NCI-H774 (cell line): Measurements from ENCODE around the gene MACROD2.

Experiments used
- DNase-seq: peaks from one replicate; lab custom pipeline; 2025; lab: John Stamatoyannopoulos, UW

Gene MACROD2

DNA sequence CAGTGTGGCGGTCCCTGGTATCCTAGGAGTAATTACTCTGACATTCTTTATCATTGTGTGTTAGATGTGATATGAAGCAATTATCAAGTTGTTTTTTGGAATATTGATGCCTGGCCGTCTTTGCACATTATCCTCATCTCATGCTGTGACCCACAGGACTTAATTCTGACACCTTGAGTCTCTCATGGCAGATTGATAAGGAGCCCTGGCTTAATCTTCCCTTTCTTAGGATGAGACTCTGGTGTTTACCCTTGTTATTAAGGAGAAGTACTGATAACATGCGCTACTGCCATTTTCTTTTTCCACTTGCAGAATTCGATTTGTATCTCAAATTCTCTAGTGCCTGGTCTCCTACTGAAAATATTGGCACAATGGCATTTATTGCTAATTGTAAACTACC lies 1597.8 kb downstream of the MACROD2 start:
- DNase-seq: no peak

DNA sequence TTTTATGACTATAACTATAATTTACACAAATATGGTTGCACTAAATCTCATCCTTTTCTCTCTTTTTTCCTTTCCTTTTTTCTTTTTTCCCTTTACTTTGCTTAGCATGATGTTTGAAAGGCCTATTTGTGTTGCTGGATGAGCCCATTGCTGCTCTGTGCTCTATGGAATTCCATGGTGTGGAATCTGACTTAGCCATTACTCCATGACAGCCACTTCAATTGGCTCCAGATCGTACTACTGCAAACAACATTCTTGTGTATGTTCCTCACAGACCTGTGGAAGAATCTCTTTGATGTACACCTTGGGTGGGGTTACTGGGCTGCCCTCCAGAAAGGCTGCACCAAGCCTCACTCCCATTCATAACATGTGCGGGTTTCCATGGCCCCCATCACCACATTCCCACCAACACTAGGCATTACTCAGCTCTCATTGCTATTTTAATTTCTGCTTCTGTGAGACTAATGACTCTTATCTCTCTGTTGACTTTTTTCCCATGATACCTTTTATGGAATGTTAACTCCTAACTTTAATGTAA lies 1598.9 kb downstream of the MACROD2 start:
- DNase-seq: no peak

DNA sequence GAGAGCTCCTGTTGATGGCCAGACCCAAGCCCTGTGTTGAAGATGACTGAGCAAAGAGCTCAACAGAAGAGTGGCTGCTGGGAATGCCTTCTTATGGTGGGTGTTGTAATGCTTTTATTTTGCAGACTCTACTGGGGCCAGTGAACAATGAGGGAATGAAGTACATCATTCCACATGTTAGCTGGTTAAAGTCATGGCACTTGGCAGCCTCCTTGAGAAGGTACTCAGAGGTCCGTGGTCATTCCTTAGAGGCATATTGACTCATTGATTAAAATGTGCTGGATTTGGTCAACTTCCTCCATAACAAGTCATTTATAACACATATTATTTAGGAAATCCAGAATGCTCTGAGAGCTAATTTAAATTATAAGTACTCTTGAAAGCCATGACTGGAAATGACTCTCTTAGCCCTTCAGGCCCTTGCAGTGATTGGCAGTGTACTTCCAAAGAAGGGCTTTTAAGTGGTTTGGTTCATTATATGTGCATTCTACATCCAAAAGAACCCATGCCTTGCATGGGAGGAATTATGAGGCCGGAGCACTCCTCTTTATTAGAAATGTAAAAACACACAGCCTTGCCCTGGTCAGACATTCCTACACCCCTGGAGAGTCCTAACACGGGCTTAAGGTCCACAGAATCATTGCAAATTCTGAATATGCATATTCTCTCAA lies 1601.0 kb downstream of the MACROD2 start:
- no peak for DNase-seq

DNA sequence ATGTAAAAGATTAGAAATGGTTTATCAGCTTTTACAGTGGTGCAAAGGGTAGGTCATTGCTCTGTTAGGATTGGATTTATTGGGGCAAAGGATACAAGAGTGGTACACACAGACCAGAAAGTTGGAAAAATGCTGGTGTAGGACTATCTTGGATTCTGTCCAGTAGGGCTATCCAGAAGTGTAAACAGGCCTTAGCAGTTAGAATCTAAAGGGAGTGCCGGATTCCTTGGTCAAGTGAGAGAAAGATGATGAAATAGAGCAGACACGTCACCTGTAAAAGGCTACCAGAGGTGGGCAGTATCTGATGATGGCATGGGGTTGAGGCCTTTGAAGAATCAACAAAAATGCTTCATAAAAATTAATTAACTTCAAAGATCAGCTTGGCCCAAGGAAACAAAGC lies 1602.0 kb downstream of the MACROD2 start:
- no peak for DNase-seq

DNA sequence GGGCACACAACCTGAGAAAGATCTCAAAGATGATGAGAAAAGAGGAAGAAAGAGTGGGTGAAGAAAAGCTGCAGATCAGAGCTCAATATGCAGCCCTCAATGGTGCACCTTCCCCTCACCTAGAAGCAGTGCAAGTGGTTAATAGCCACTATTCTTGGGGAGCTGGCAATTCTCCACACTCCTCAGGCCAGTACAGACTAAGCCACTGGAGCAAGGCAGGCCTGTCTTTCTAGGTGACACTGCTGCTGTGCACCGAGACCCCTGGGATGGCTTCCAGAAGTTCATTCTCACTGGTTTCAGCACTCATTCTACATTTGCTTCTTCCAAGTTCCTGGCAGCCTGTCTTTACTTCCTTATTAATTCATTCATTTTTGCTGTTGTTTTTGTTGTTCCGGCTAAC lies 1604.6 kb downstream of the MACROD2 start:
- no peak for DNase-seq

DNA sequence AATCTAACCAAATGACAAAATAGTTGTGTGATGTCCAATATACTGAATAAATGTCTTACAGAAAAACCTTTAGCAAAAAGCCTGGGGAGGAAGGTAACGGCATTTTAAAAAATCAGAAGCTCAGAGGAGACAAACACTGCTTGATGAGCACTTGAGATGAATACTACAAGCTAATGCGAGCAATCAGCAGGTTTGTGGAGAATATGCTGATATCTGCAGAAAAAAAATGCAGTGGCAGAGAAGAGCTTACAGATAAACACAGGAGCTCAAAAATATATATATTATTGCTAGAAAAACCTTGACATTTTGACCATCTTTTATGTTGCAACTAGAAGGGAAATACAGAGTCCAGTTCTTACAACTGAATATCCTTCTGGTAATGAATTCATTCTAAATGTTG lies 1605.2 kb downstream of the MACROD2 start:
- DNase-seq: no peak

DNA sequence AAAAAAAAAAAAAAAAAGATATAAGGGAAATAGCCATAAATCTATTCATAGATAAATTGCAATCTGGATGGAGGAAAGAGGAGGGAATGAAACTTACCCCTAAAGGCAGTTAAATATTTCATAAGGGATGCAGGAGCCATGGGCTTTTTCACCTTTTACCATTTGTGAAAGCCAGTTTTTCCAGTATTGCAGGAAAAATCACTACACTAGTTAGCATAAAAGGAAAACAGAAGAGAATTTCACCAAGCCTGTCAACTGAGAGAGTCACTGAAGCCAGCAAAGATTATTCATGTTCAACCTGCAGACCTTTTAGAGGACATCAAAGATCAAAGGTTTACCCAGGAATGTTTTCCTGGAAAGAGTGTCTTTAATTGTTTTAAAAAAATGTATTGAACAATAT lies 1608.2 kb downstream of the MACROD2 start:
- no peak for DNase-seq

- DNase-seq: no peak
Measured at GRCh38 chr20:15603978-15604805, 1608.9 kb downstream of the MACROD2 start.

DNA sequence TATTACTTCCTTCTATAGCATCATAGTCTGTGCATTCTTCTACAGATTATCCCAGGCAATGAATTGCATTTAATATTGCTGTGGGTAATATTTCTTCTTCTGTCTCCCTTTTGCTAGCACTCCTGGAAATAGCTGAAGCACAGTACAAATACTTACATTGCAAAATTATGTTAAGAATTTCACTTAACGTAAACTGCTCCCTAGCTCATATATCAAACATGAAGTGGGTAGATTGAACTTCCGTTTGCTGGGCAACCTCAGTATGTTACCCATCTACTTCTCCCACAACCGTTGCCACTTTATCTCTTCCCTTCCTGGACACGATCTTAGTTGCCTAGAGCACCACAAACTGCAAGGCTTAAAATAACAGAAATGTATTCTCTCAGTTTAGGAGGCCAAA lies 1614.6 kb downstream of the MACROD2 start:
- no peak for DNase-seq

- no peak for DNase-seq
Measured at GRCh38 chr20:15610787-15611186, 1615.5 kb downstream of the MACROD2 start.

DNA sequence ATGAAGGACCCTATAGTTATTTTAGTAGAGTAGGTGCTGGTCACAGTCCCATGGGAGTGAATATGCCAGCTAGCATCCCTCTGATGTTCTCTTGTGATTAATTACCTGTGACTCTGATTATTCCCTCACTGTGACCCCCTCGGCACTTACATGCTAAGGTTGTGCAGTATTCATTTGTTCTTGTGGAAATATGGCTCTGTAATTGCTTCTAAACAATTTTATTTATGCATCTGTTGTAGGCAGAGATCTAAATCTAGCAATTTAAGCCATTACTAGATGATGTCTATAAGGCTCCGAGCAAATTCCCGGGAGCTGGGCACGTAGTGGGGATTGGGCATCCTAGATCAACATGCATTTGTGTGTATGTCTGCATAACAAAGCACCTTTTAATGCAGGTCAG lies 1616.2 kb downstream of the MACROD2 start:
- DNase-seq: no peak

GRCh38 chr20:15612198-15612597 lies 1616.9 kb downstream of the MACROD2 start:
- DNase-seq: no peak

DNA sequence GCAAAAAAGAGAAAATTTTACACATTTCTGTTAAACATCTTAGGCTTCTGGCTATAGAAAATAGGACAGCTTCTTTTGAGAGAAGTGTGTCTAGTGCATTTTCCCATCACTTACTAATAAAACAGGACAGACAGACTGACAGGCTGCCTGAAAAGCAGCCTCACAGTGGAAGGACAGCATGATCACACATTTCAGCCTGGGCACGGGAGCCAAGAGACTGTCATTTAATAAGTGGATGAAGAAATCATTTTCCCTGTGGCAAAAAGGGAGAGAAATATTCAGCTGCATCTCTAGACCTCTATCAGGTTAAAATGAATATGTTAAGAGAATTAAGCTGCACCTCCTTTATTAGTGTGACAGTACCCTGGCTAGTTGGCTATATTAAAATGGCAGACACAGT lies 1617.5 kb downstream of the MACROD2 start:
- DNase-seq: no peak

DNA sequence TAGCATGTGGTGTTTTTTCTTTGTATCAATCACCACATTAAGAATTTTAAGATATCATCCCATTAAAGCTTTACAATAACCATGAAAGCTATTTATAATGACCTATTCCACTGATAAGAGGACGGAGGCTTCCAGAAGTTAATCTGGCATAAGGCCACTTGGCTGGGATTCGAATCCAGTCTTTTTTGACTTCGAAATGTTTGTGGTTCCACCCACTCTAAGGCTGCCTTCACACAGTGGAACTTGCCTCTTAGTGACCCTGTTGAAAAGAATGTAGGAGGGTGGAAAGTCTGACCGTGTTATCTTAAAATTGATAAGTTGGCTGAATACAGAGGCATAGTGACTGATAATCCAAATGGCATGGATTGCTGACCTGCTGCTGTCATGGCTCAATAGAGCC lies 1618.2 kb downstream of the MACROD2 start:
- no peak for DNase-seq

GRCh38 chr20:15616626-15617025 lies 1621.3 kb downstream of the MACROD2 start:
- no peak for DNase-seq

- DNase-seq: no peak
Measured at GRCh38 chr20:15618110-15618509, 1622.8 kb downstream of the MACROD2 start.

DNA sequence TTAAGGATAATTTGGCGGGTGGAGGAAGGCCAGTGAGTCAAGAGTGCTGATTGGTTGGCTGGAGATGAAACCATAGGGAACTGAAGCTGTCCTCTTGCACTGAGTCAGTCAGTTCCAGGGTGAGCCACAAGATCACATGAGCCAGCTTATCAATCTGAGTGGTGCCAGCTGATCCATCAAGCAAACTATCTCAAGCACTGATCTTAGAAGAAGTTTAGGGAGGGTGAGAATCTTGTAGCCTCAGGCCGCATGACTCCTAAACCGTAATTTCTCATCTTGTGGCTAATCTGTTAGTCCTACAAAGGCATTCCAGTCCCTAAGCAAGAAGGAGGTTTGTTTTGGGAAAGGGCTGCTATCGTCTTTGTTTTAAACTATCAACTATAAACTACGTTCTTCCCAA lies 1623.6 kb downstream of the MACROD2 start:
- DNase-seq: no peak

DNA sequence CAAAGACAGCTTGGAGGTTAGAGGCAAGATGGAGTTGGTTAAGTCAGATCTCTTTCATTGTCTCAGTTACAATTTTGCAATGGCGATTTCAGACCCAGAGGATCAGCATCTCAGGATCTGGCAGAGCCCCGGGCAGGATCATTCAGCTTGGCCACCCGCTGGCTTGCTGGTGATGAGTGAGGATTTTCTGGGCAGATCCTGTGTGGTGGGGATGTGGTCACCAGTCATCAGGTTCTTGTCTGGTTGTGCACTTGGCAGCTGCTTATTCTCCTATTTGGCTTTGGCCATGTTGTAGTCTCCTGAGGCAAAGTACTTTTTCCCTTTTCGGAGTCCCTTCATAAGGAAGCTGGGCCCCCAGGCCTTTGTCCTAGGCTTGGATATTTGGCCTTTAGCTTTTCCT lies 1624.0 kb downstream of the MACROD2 start:
- DNase-seq: no peak

DNA sequence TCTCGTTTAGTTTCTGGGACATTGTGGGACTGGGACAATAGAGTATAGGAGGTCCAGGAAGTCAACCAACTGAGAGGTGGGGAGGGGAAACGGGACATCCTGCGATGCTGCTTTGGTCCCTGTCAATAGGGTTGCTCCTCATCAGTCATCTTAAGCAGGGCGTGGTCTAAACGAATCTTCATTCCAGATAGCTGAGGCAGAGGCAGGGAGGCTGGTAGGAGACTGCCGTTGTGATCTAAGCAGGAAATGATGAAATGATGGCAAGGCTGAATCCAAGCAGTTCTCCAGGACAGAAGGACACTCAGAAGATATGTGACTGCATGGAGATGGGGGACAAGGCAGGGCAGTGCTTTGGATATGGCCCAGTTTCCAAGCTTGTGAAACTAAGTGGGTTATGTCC lies 1624.5 kb downstream of the MACROD2 start:
- DNase-seq: no peak

GRCh38 chr20:15622368-15622767 lies 1627.1 kb downstream of the MACROD2 start:
- DNase-seq: no peak

DNA sequence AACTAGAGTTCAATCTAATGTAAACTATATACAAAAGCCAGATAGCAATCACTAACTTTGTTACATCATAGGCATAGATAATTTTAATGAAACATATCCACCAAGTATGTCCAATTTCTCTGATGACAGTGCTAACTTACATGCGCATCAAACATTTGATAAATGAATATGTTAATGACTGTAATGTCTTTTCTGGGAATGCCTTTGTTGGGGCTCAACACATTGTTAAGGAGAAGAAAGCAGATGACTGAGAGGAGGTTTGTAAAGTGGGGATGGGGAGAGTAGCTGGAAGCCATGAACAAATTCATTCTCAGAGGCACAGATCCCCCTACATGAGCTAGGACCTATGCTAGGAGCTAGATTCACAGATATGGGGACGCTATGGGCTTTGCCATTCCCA lies 1627.9 kb downstream of the MACROD2 start:
- no peak for DNase-seq

DNA sequence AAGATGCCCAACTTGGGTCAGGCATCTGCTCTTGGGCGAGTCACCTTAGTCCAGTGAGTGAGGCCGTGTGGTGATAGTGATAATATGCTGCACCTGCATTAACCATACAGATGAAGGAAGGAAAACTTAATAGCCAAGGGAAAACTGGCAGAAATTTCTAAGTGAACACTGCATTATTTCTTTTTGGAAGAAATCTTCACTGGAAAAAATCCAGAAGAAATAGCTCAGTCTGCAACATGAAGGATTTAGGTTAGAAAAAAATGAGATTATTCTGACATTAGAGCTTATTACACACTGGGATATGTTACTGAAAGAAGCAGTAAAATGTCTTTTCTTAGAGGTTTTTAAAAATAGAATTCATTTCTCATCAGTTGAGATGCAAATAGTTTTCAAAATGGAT lies 1630.7 kb downstream of the MACROD2 start:
- DNase-seq: no peak

GRCh38 chr20:15627089-15627488 lies 1631.8 kb downstream of the MACROD2 start:
- DNase-seq: no peak
